ENCODE data around the gene RB1.
"Not testable (repeated sequence)": the region's sequence is repeated elsewhere in the genome, so short reads cannot be mapped to it uniquely, and the experiment has no call there.

RB1 gene

GRCh38 chr13:48412881-48413351 lies 109.4 kb downstream of the RB1 start, which contains the start of gene LPAR6:
LPAR6 (minus strand) TSS chr13:48413113; CDS start chr13:48412423, 690 bp downstream.
- DNase-seq: no peak

GRCh38 chr13:48414501-48414900 lies 111.0 kb downstream of the RB1 start:
- no peak for DNase-seq

GRCh38 chr13:48415516-48415915 lies 112.0 kb downstream of the RB1 start:
- DNase-seq: no peak

- DNase-seq: not testable (repeated sequence)
Measured at GRCh38 chr13:48422003-48422402, 118.5 kb downstream of the RB1 start.

DNA sequence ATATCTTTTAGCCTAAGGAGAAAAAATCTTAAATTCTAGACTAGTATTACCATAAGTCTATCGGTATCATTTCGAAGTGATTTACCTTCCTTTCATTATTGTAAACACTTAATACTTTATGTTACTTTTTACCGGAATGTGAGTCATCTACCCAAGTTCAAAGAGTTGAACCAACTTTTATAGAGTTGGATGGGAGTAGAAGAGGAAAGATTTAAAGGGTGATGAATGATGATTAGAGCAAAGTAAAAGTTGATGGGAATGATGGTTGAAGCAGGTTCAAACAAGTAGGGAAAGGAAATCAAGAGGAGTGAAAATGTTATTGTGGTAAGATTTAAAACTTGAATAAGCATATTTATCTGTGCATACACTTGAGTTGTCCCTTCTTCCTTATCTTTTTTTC lies 120.7 kb downstream of the RB1 start:
- no peak for DNase-seq

GRCh38 chr13:48426052-48426451 lies 122.5 kb downstream of the RB1 start:
- no peak for DNase-seq

DNA sequence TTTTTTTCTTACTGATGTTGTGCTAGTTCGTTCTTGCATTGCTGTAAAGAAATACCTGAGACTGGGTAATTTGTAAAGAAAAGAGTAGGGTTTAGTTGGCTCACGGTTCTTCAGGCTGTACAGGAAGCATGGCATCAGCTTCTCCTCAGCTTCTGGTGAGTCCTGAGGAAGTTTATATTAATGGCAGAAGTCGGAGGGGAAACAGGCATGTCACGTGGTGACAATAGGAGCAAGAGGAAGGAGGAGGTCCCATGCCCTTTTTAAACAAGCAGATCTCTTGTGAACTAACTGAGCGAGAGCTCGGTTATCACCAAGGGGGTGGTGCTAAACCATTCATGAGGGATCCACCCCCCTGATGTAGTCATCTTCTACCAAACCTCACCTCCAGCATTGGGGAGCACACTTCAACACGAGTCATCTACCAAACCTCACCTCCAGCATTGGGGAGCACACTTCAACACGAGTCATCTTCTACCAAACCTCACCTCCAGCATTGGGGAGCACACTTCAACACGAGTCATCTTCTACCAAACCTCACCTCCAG lies 123.3 kb downstream of the RB1 start:
- not testable (repeated sequence) for DNase-seq

GRCh38 chr13:48429036-48429435 lies 125.5 kb downstream of the RB1 start:
- DNase-seq: no peak

DNA sequence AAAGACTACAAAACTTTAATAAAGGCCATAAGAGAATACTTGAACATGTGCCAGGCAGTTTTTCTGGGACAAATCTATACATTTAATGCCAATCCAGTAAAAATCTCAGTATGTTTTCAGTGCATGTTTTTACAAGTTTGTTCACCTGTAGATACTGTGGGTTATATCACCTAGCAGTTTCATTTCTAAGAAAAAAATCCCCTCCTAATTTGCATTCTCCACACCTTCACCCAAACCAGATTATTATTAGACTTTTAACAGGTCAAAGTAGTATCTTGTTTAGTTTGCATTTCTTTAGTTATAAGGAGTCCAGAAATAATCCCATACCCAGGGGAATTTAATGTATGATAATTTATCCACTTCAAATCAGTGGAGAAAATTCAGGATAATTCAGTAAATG lies 126.3 kb downstream of the RB1 start:
- DNase-seq: no peak

- DNase-seq: no peak
Measured at GRCh38 chr13:48431431-48431830, 127.9 kb downstream of the RB1 start.

- no peak for DNase-seq
Measured at GRCh38 chr13:48431987-48432615, 128.6 kb downstream of the RB1 start.

GRCh38 chr13:48434200-48434599 lies 130.6 kb downstream of the RB1 start:
- DNase-seq: no peak

GRCh38 chr13:48436661-48437288 lies 133.2 kb downstream of the RB1 start:
- no peak for DNase-seq

DNA sequence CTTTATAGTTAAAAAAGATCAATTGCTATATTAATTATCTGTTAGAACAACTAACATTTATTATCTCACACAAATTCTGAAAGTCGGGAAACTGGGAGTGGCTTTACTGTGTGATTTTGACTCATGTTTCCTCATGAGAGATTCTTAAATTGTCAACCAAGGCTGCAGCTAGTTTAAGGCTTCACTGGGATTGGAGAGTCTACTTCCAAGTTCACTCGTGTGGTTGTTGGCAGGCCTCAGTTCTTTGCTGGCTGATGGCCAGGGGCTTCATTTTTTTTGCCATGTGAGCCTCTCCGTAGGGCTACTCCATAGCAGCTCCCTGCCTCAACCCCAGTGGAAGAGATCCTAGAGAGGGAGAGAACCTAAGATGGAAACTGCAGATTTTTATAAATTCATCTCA lies 133.8 kb downstream of the RB1 start:
- no peak for DNase-seq

DNA sequence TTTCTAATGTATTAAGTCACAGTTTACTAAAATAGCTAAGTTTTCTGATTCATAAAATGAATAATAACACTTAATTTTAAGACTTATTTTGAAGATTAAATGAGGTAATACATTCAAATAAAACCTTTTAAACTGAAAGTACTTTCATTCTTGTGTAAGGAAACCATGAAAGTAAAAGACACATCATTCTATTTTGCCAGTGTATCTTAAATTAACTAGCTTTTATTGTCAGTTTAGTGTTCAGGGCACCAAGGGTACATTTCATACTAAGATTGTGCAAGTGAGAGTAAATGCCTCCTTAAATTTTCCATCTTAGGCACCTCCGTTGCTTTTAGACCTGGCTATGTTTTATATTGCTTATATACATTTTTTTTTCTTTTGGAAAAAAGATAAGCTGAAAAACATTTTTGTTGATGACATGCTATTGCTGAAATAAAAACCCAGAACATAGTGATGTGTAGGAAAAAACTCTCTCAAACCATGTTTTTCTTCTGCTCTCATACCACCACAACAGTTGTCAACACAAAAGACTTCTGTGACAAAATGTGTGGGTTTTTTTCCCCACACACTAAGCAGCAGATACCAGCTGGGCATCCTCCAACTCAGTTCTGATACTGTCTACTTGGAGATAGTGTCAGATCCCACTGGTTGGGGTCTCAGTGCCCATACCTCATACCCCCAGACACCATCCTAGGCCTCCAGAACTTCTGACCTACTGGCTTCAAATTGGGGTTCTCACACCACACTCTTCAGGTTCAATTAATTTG lies 140.1 kb downstream of the RB1 start:
- no peak for DNase-seq

- no peak for DNase-seq
Measured at GRCh38 chr13:48446464-48446863, 142.9 kb downstream of the RB1 start.

- DNase-seq: no peak
Measured at GRCh38 chr13:48448285-48448958, 144.9 kb downstream of the RB1 start.

DNA sequence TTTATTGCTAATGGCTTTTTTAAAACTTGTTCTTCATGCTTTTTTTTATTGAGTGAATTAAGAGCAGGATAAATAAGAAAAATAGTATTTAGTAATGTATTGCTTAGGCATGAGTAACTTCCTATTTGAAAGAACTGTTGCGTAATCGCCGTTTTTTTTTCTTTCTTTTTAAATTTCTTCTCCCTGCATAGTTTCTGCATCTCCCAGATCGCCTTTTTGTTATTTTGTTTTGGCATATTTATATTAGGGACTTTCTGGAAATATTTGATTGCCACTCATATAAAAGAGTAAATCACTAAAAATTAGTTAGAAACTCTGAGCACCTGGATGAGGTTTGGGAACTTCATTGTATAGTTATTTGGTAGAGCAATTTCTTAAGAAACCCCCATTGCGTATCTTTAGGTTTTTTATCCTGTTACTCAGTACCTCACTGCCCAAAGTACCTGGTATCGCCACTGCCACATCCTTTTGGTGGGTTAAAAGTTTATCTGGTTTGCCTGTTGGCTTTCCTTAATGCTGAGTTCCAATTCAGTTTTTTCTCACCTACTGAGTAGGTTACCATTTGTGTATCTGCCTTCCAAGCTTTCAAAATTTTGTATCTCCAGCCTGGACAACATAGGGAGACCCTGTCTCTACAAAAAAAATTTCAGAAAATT lies 145.5 kb downstream of the RB1 start:
- no peak for DNase-seq

- no peak for DNase-seq
Measured at GRCh38 chr13:48449656-48450055, 146.1 kb downstream of the RB1 start.

- DNase-seq: not testable (repeated sequence)
Measured at GRCh38 chr13:48451196-48451595, 147.6 kb downstream of the RB1 start.

GRCh38 chr13:48456546-48456945 lies 153.0 kb downstream of the RB1 start:
- no peak for DNase-seq

- DNase-seq: no peak
Measured at GRCh38 chr13:48457578-48458242, 154.2 kb downstream of the RB1 start.

All from DMS 273 treated with DMSO at 0.1 percent for 48 hours (cell line).